Testis (tissue), 3 donors: ENCODE measurements around the gene ENTPD8. TPM values are rescaled to one million over a fixed set of nuclear protein-coding genes. Genes with fewer than 3 reads are reported as not detected.

Experiments
- DNase-seq: peaks from one replicate; pipeline ENCODE4 v3.0.0-alpha.2; 2019
- H3K27ac ChIP-seq, 2 donors: fragments of 200-600 bp; sonication (generic); one replicate each; pipeline ENCODE4 v1.5.1; 2019
- H3K27me3 ChIP-seq: fragments of 200-600 bp; sonication (generic); one replicate; pipeline ENCODE4 v1.5.1; 2019
- H3K36me3 ChIP-seq: fragments of 200-600 bp; sonication (generic); one replicate; pipeline ENCODE4 v1.5.1; 2017; ENCODE audit warnings: low read depth; ENCODE audit errors: missing control alignments
- H3K4me1 ChIP-seq: fragments of 200-600 bp; sonication (generic); one replicate; pipeline ENCODE4 v1.5.1; 2019
- H3K4me3 ChIP-seq, 2 donors: fragments of 200-600 bp; sonication (generic); one replicate each; pipeline ENCODE4 v1.5.1; 2017 to 2019
- H3K9me3 ChIP-seq: fragments of 200-600 bp; sonication (generic); one replicate; pipeline ENCODE4 v1.5.1; 2017
- CTCF ChIP-seq, 3 experiments: fragments of 450-650 bp in 2 of 3; fragments of 200-600 bp in 1 of 3; sonication (generic) in 1 of 3; IDR thresholded peaks; one replicate each; pipeline ENCODE4 v1.5.1; 2016 to 2019; ENCODE audit warnings: antibody characterized with exemption in 3 of 3, mild to moderate bottlenecking in 2 of 3, moderate library complexity in 1 of 3
- POLR2A ChIP-seq: fragments of 450-650 bp; IDR thresholded peaks from one replicate; pipeline ENCODE4 v1.6.1; 2017; ENCODE audit warnings: antibody characterized with exemption, mild to moderate bottlenecking, moderate library complexity
- WGBS, 2 donors: methylation state at CpG; one replicate each; pipeline ENCODE4 v1.1.5; 2018; 5-methylcytosine and 5-hydroxymethylcytosine counted together
- intact Hi-C: fragments of 100-400 bp; cut with DNase I; formaldehyde crosslinking; loops from one replicate; pipeline ENCODE4 v1.15.1; 2023; ENCODE audit warnings: low total_unique reads
- polyA plus RNA-seq: library from polyadenylated mRNA; stranded (reverse); fragments of 350-450 nt; fragmentation: Illumina TruSeq; extraction: RNeasy Lipid Tissue Mini Kit (QIAGEN cat#74804); gene quantifications from one replicate; pipeline ENCODE4 v1.2.3, GENCODE V29; 2014; ENCODE audit warnings: low read depth, low replicate concordance; ENCODE audit not compliant: insufficient read depth
- total RNA-seq, 2 donors: library from RNA; depleted of rRNA; stranded (reverse); fragments of >200 nt; gene quantifications; one replicate each; pipeline ENCODE4 v1.2.3, GENCODE V29; 2016

The ENTPD8 gene
- total and polyA plus RNA-seq, 3 donors from 2014 or later = 0.37 to 2.2 (median 2.0) TPM

- Histone ChIP-seq H3K4me3 (no peak overlapping the region), H3K4me1 (peaks cover 16% of the 10 kb centered on the region), H3K27ac (no peak overlapping the region), H3K9me3 (no peaks in the 10 kb centered on the region), H3K36me3 (no peaks in the 10 kb centered on the region), H3K27me3 (no peaks in the 10 kb centered on the region)
- TF ChIP-seq POLR2A (no peak), CTCF (IDR thresholded peaks at IDR 0.05) (no peak)
- WGBS, 2 donors = 80 to 86% methylated on average over 1 to 11 of the region's 11 CpGs
- intact Hi-C loops = no loop called here
- DNase-seq = no peak
These were observed 37.4 kb upstream of the ENTPD8 start for GRCh38 chr9:137478613-137478961.

GRCh38 chr9:137477778-137478612, 36.8 kb upstream of the ENTPD8 start:
- no peak overlapping the region for H3K27ac ChIP-seq
- intact Hi-C loops = no loop called here
- peaks cover 16% of the 10 kb centered on the region for H3K4me1 ChIP-seq
- no peak overlapping the region for H3K4me3 ChIP-seq
- H3K27me3 ChIP-seq = no peaks in the 10 kb centered on the region
- no peak for TF ChIP-seq POLR2A
- no peak for TF ChIP-seq CTCF (IDR thresholded peaks at IDR 0.05)
- no peaks in the 10 kb centered on the region for H3K9me3 ChIP-seq
- DNase-seq = no peak
- no peaks in the 10 kb centered on the region for H3K36me3 ChIP-seq
- 94 to 96% methylated on average over 17 to 29 of the region's 29 CpGs for WGBS, 2 donors

GRCh38 chr9:137476856-137477255, 35.7 kb upstream of the ENTPD8 start:
- peaks cover 8% of the 10 kb centered on the region for H3K4me1 ChIP-seq
- H3K4me3 ChIP-seq = no peak overlapping the region
- no peak for TF ChIP-seq POLR2A
- TF ChIP-seq CTCF (IDR thresholded peaks at IDR 0.05) = no peak
- DNase-seq = no peak
- 90 to 93% methylated on average over 6 to 11 of the region's 11 CpGs for WGBS, 2 donors
- intact Hi-C loops = no loop called here
- H3K27ac ChIP-seq = no peak overlapping the region
- no peaks in the 10 kb centered on the region for H3K9me3 ChIP-seq
- no peaks in the 10 kb centered on the region for H3K36me3 ChIP-seq
- H3K27me3 ChIP-seq = no peaks in the 10 kb centered on the region

- Histone ChIP-seq H3K9me3 (no peaks in the 10 kb centered on the region), H3K36me3 (no peaks in the 10 kb centered on the region), H3K27ac (no peak overlapping the region), H3K4me1 (peaks cover 6% of the 10 kb centered on the region), H3K4me3 (no peak overlapping the region), H3K27me3 (no peaks in the 10 kb centered on the region)
- WGBS, 2 donors = 88 to 95% methylated on average over 3 of the region's 3 CpGs
- DNase-seq = no peak
- intact Hi-C loops = no loop called here
- TF ChIP-seq CTCF (IDR thresholded peaks at IDR 0.05) (no peak), POLR2A (no peak)
These were observed 34.5 kb upstream of the ENTPD8 start for GRCh38 chr9:137475666-137476065.

GRCh38 chr9:137474271-137474670, 33.1 kb upstream of the ENTPD8 start:
- Histone ChIP-seq H3K36me3 (no peaks in the 10 kb centered on the region), H3K27ac (no peak overlapping the region), H3K27me3 (no peaks in the 10 kb centered on the region), H3K9me3 (no peaks in the 10 kb centered on the region), H3K4me3 (no peak overlapping the region), H3K4me1 (no peaks in the 10 kb centered on the region)
- WGBS, 2 donors = 95 to 96% methylated on average over 18 of the region's 18 CpGs
- DNase-seq = no peak
- TF ChIP-seq CTCF (IDR thresholded peaks at IDR 0.05) (no peak), POLR2A (no peak)
- intact Hi-C loops = no loop called here
